Stimulated activated CD8-positive, alpha-beta memory T cell treated with anti-CD3 and anti-CD28 coated beads, Interleukin-7, amount 100 ng/mL, for 24 hours (primary cell): ENCODE data around the gene PARVA.

Experiments
- DNase-seq: peaks from one replicate; pipeline ENCODE4 v3.0.0-alpha.2; 2020; ENCODE audit warnings: low read depth

The PARVA gene

GRCh38 chr11:12526789-12527188 is 149.4 kb downstream of the PARVA start:
- DNase-seq, result no peak

GRCh38 chr11:12528487-12528886 is 151.1 kb downstream of the PARVA start:
- DNase-seq, result no peak

GRCh38 chr11:12529041-12529440 is 151.7 kb downstream of the PARVA start:
- DNase-seq, result no peak

GRCh38 chr11:12529793-12530192 is 152.4 kb downstream of the PARVA start:
- DNase-seq, result no peak

GRCh38 chr11:12531020-12531419 is 153.6 kb downstream of the PARVA start:
- no peak for DNase-seq

- no peak for DNase-seq
Observed at GRCh38 chr11:12531681-12532080, 154.3 kb downstream of the PARVA start.

GRCh38 chr11:12532580-12532979 is 155.2 kb downstream of the PARVA start:
- no peak for DNase-seq

- no peak for DNase-seq
Observed at GRCh38 chr11:12534549-12534948, 157.2 kb downstream of the PARVA start.

GRCh38 chr11:12535321-12535720 is 157.9 kb downstream of the PARVA start:
- no peak for DNase-seq

GRCh38 chr11:12536566-12536965 is 159.2 kb downstream of the PARVA start:
- DNase-seq, result no peak

- DNase-seq, result no peak
Observed at GRCh38 chr11:12537778-12538401, 160.5 kb downstream of the PARVA start.

- no peak for DNase-seq
Observed at GRCh38 chr11:12538889-12539421, 161.6 kb downstream of the PARVA start.

- DNase-seq, result no peak
Observed at GRCh38 chr11:12539572-12539971, 162.2 kb downstream of the PARVA start.

GRCh38 chr11:12540075-12540680 is 162.8 kb downstream of the PARVA start:
- DNase-seq, result no peak

- DNase-seq, result no peak
Observed at GRCh38 chr11:12540913-12541582, 163.7 kb downstream of the PARVA start.

GRCh38 chr11:12541583-12542151 is 164.3 kb downstream of the PARVA start:
- no peak for DNase-seq

- no peak for DNase-seq
Observed at GRCh38 chr11:12542186-12542935, 165.0 kb downstream of the PARVA start.

- DNase-seq, result no peak
Observed at GRCh38 chr11:12543596-12544415, 166.4 kb downstream of the PARVA start.

- no peak for DNase-seq
Observed at GRCh38 chr11:12544986-12545775, 167.8 kb downstream of the PARVA start.

GRCh38 chr11:12546122-12546521 is 168.8 kb downstream of the PARVA start:
- no peak for DNase-seq
